K562 (cell line): Measurements from ENCODE around the gene CNKSR1. TPM values are rescaled to one million over a fixed set of nuclear protein-coding genes. Genes with fewer than 3 reads are reported as not detected.
A peak's percentile ranks its signal among the peaks of the same experiment; 100 is the strongest.

Experiments used
- ARNT ChIP-seq, 2 experiments: fragments of 450-650 bp; IDR thresholded peaks; 2 replicates each; pipeline ENCODE4 v1.6.1; 2016; ENCODE audit warnings: mild to moderate bottlenecking in 1 of 2
- BDP1 ChIP-seq: IDR thresholded peaks from 3 replicates; pipeline ENCODE4 v1.6.1; 2011; ENCODE audit not compliant: insufficient read length, insufficient read depth
- E2F6 ChIP-seq, 2 experiments: IDR thresholded peaks; 2 replicates each; pipeline ENCODE4 v1.6.1; 2011; ENCODE audit warnings: borderline replicate concordance in 1 of 2, control low read depth in 1 of 2, low read depth in 1 of 2, low read length in 1 of 2, mild to moderate bottlenecking in 1 of 2, mixed read lengths in 1 of 2, moderate library complexity in 1 of 2; ENCODE audit not compliant: insufficient read depth in 1 of 2, insufficient read length in 1 of 2, poor library complexity in 1 of 2, severe bottlenecking in 1 of 2; ENCODE audit errors: extremely low read depth in 1 of 2
- FOXP1 ChIP-seq: sonication (generic); formaldehyde crosslinking; IDR thresholded peaks from 2 replicates; pipeline ENCODE4 v1.8.0; 2022; ENCODE audit warnings: mild to moderate bottlenecking, missing genetic modification reagents
- KDM1A ChIP-seq, 2 experiments: fragments of 450-650 bp; IDR thresholded peaks; 2 replicates each; pipeline ENCODE4 v1.6.1; 2016; ENCODE audit warnings: mild to moderate bottlenecking in 2 of 2
- RERE ChIP-seq: sonication (generic); formaldehyde crosslinking; IDR thresholded peaks from 2 replicates; pipeline ENCODE4 v1.8.0; 2023; ENCODE audit warnings: missing genetic modification reagents, mild to moderate bottlenecking, borderline replicate concordance
- SP2 ChIP-seq: IDR thresholded peaks from 2 replicates; pipeline ENCODE4 v1.6.1; 2011; ENCODE audit warnings: mild to moderate bottlenecking, low read depth, low read length, moderate library complexity; ENCODE audit not compliant: poor library complexity, severe bottlenecking; ENCODE audit errors: extremely low read depth
- SRSF9 ChIP-seq: fragments of 200-400 bp; formaldehyde crosslinking; IDR thresholded peaks from 2 replicates; pipeline ENCODE4 v1.6.1; 2017; ENCODE audit warnings: low read depth, low read length, borderline replicate concordance
- YY1 ChIP-seq, 3 experiments: IDR thresholded peaks; 2 replicates each; pipeline ENCODE4 v1.6.1; 2011; ENCODE audit warnings: low read length in 2 of 3, mild to moderate bottlenecking in 2 of 3, moderate library complexity in 2 of 3, borderline replicate concordance in 1 of 3, control low read depth in 1 of 3, low read depth in 1 of 3; ENCODE audit not compliant: insufficient read depth in 3 of 3, insufficient replicate concordance in 2 of 3, control insufficient read depth in 1 of 3, insufficient read length in 1 of 3; ENCODE audit errors: extremely low read depth in 1 of 3
- ZNF175 ChIP-seq: fragments of 200-800 bp; sonication (Bioruptor generic); IDR thresholded peaks from 2 replicates; pipeline ENCODE4 v1.6.1; 2016; ENCODE audit warnings: low read depth, mild to moderate bottlenecking, missing genetic modification characterization, missing compliant biosample characterization
- ZNF609 ChIP-seq: sonication (generic); formaldehyde crosslinking; IDR thresholded peaks from 2 replicates; pipeline ENCODE4 v1.8.1; 2023; ENCODE audit warnings: missing genetic modification reagents, mild to moderate bottlenecking, borderline replicate concordance
- polyA plus RNA-seq, 8 experiments: library from polyadenylated mRNA; depleted of rRNA in 4 of 8; stranded (reverse) in 5 of 8; unstranded in 3 of 8; fragments of >200 nt; fragmentation: Nextera tagmentation in 2 of 8; fragmentation: Illumina TruSeq in 1 of 8; extraction: Ambion mirVana in 2 of 8; extraction: Trizol in 1 of 8; gene quantifications; 2 replicates each; pipeline versions ENCODE4 v1.2.1 to v1.2.3, GENCODE V29; 2011 to 2014; ENCODE audit warnings: inconsistent platforms in 1 of 8, missing spikeins in 1 of 8
- total RNA-seq, 7 experiments: library from RNA; depleted of rRNA in 6 of 7; stranded (reverse); fragments of >200 nt in 6 of 7; fragmentation: Illumina TruSeq in 2 of 7; extraction: Trizol in 2 of 7; gene quantifications; 2 replicates each; pipeline versions ENCODE4 v1.2.1 to v1.2.3, GENCODE V29; 2011 to 2021; ENCODE audit warnings: low replicate concordance in 1 of 7

Gene CNKSR1
- total and polyA plus RNA-seq, 9 of the 15 experiments (the other 6 are each of a cell fraction or from before 2014, with no cell fraction given), result 0.03 to 2.8 (median 1.1) TPM

GRCh38 chr1:26161415-26162219, 15.7 kb upstream of the CNKSR1 start (continued):
- TF ChIP-seq RERE, result no peak
- peak in 2 of 3 experiments; percentile 42 to 58 for TF ChIP-seq YY1 (IDR thresholded peaks at IDR 0.05; ENCODE audit: borderline replicate concordance in 1 of 3, control insufficient read depth in 1 of 3, extremely low read depth in 1 of 3, insufficient read depth in 3 of 3, insufficient read length in 1 of 3, insufficient replicate concordance in 2 of 3, low read depth in 1 of 3, low read length in 2 of 3)
- no peak for TF ChIP-seq KDM1A (IDR thresholded peaks at IDR 0.05)
- no peak for TF ChIP-seq ARNT (IDR thresholded peaks at IDR 0.05)
- peak; percentile 82 for TF ChIP-seq ZNF609 (CRISPR knock-in tag)
- TF ChIP-seq SP2, result no peak
- no peak for TF ChIP-seq BDP1
- peak; percentile 54; the same call in 1 of the 2 replicates for TF ChIP-seq ZNF175 (CRISPR knock-in tag)
- peak; percentile 91 for TF ChIP-seq FOXP1 (CRISPR knock-in tag)
- TF ChIP-seq SRSF9, result no peak
- TF ChIP-seq E2F6 (IDR thresholded peaks at IDR 0.05; ENCODE audit: borderline replicate concordance in 1 of 2, extremely low read depth in 1 of 2, insufficient read depth in 1 of 2, insufficient read length in 1 of 2, low read depth in 1 of 2, low read length in 1 of 2, poor library complexity in 1 of 2, severe bottlenecking in 1 of 2), result peak; percentile 96 to 98
